WTC11 (cell line): ENCODE measurements around the gene EML2. TPM values are rescaled to one million over a fixed set of nuclear protein-coding genes. Genes with fewer than 3 reads are reported as not detected.
A peak's percentile ranks its signal among the peaks of the same experiment; 100 is the strongest.

ENCODE experiments used
- ATAC-seq: fragments of 200-7000 bp; cut with Tn5 transposase; 2 replicates; pipeline ENCODE4 v1.10.0; 2021; ENCODE audit warnings: mild to moderate bottlenecking, moderate library complexity
- CTCF ChIA-PET: fragments of 300-600 bp; sonication (Branson Sonifier 250); formaldehyde crosslinking; loops from one replicate; lab custom pipeline; 2021; ENCODE audit warnings: antibody characterized with exemption; lab: Charles Lee
- POLR2A ChIA-PET: fragments of 350-600 bp; sonication (Branson Sonifier 250); formaldehyde crosslinking; loops from one replicate; lab custom pipeline; 2021; ENCODE audit warnings: antibody characterized with exemption; lab: Charles Lee
- DNase-seq: peaks from one replicate; pipeline ENCODE4 v3.0.0; 2021; ENCODE audit warnings: low spot score
- H3K27ac Mint-ChIP-seq: 2 replicates; pipeline ENCODE4 v1.8.0; 2021; ENCODE audit warnings: mixed read lengths
- H3K27me3 Mint-ChIP-seq: 2 replicates; pipeline ENCODE4 v1.8.0; 2021; ENCODE audit warnings: low read depth, mild to moderate bottlenecking, moderate library complexity, mixed read lengths
- H3K36me3 Mint-ChIP-seq: 2 replicates; pipeline ENCODE4 v1.8.0; 2021; ENCODE audit warnings: mixed read lengths
- H3K4me1 Mint-ChIP-seq: 2 replicates; pipeline ENCODE4 v1.8.0; 2022; ENCODE audit warnings: mixed read lengths
- H3K4me3 Mint-ChIP-seq: 2 replicates; pipeline ENCODE4 v1.8.0; 2021; ENCODE audit warnings: mild to moderate bottlenecking, moderate library complexity, mixed read lengths
- H3K9me3 Mint-ChIP-seq: 2 replicates; pipeline ENCODE4 v1.8.0; 2021; ENCODE audit warnings: mixed read lengths
- AFF4 ChIP-seq: sonication (generic); formaldehyde crosslinking; IDR thresholded peaks from 2 replicates; pipeline ENCODE4 v1.8.1; 2023; ENCODE audit warnings: mild to moderate bottlenecking, missing genetic modification reagents, borderline replicate concordance
- ATF2 ChIP-seq: sonication (generic); formaldehyde crosslinking; IDR thresholded peaks from 2 replicates; pipeline ENCODE4 v1.8.1; 2022; ENCODE audit warnings: low read depth, missing genetic modification reagents, borderline replicate concordance
- CDX4 ChIP-seq: fragments of 250-450 bp; sonication (Bioruptor Pico); IDR thresholded peaks from 2 replicates; pipeline ENCODE4 v1.9.0; 2021; ENCODE audit warnings: moderate library complexity, mild to moderate bottlenecking, inconsistent platforms, borderline replicate concordance
- CREM ChIP-seq: sonication (generic); formaldehyde crosslinking; IDR thresholded peaks from 2 replicates; pipeline ENCODE4 v1.8.1; 2022; ENCODE audit warnings: mild to moderate bottlenecking, missing genetic modification reagents, moderate library complexity
- E2F4 ChIP-seq: sonication (generic); formaldehyde crosslinking; IDR thresholded peaks from 2 replicates; pipeline ENCODE4 v1.8.1; 2022; ENCODE audit warnings: low read depth, mild to moderate bottlenecking, moderate library complexity, missing genetic modification reagents, borderline replicate concordance
- EMX1 ChIP-seq: fragments of 250-450 bp; sonication (Bioruptor Pico); IDR thresholded peaks from 2 replicates; pipeline ENCODE4 v1.8.0; 2021; ENCODE audit warnings: mild to moderate bottlenecking
- ESRRA ChIP-seq: sonication (generic); formaldehyde crosslinking; IDR thresholded peaks from 2 replicates; pipeline ENCODE4 v1.8.1; 2022; ENCODE audit warnings: mild to moderate bottlenecking, missing genetic modification reagents, borderline replicate concordance
- ETV6 ChIP-seq: sonication (generic); formaldehyde crosslinking; IDR thresholded peaks from 2 replicates; pipeline ENCODE4 v1.8.1; 2022; ENCODE audit warnings: mild to moderate bottlenecking, missing genetic modification reagents
- FOXP1 ChIP-seq: sonication (generic); formaldehyde crosslinking; IDR thresholded peaks from 2 replicates; pipeline ENCODE4 v1.8.0; 2022; ENCODE audit warnings: missing genetic modification reagents, mild to moderate bottlenecking, moderate library complexity, borderline replicate concordance
- GABPB1 ChIP-seq: sonication (generic); formaldehyde crosslinking; IDR thresholded peaks from 2 replicates; pipeline ENCODE4 v1.8.1; 2023; ENCODE audit warnings: mild to moderate bottlenecking, missing genetic modification reagents
- GRHL2 ChIP-seq: fragments of 250-450 bp; sonication (Bioruptor Pico); IDR thresholded peaks from 2 replicates; pipeline ENCODE4 v1.8.0; 2022; ENCODE audit warnings: mild to moderate bottlenecking, moderate library complexity; ENCODE audit not compliant: insufficient replicate concordance, severe bottlenecking
- KAT7 ChIP-seq: sonication (generic); formaldehyde crosslinking; IDR thresholded peaks from 2 replicates; pipeline ENCODE4 v1.8.1; 2023; ENCODE audit warnings: missing genetic modification reagents, mild to moderate bottlenecking, borderline replicate concordance
- MYBL2 ChIP-seq: sonication (generic); formaldehyde crosslinking; IDR thresholded peaks from 2 replicates; pipeline ENCODE4 v1.8.1; 2023; ENCODE audit warnings: mild to moderate bottlenecking, moderate library complexity, missing genetic modification reagents
- RELA ChIP-seq: sonication (generic); formaldehyde crosslinking; IDR thresholded peaks from 2 replicates; pipeline ENCODE4 v1.8.1; 2022; ENCODE audit warnings: missing genetic modification reagents, mild to moderate bottlenecking, borderline replicate concordance
- SP1 ChIP-seq: sonication (generic); formaldehyde crosslinking; conservative IDR thresholded peaks from 2 replicates; pipeline ENCODE4 v1.8.1; 2022; ENCODE audit warnings: missing genetic modification reagents
- USF2 ChIP-seq: sonication (generic); formaldehyde crosslinking; IDR thresholded peaks from 2 replicates; pipeline ENCODE4 v1.8.1; 2023; ENCODE audit warnings: mild to moderate bottlenecking, missing genetic modification reagents, moderate library complexity
- ZNF121 ChIP-seq: sonication (generic); formaldehyde crosslinking; IDR thresholded peaks from 2 replicates; pipeline ENCODE4 v1.8.0; 2023; ENCODE audit warnings: missing genetic modification reagents
- ZNF317 ChIP-seq: sonication (generic); formaldehyde crosslinking; IDR thresholded peaks from 2 replicates; pipeline ENCODE4 v1.8.1; 2023; ENCODE audit warnings: low read depth, mild to moderate bottlenecking, moderate library complexity, missing genetic modification reagents, borderline replicate concordance
- ZNF512 ChIP-seq: sonication (generic); formaldehyde crosslinking; IDR thresholded peaks from 2 replicates; pipeline ENCODE4 v1.8.1; 2022; ENCODE audit warnings: missing genetic modification reagents, borderline replicate concordance
- total RNA-seq: library from RNA; stranded (reverse); gene quantifications from 3 replicates; pipeline ENCODE4 v1.2.3, GENCODE V29; 2021
- TF ChIP-seq, protein P1 (sequence below): sonication (generic); formaldehyde crosslinking; IDR thresholded peaks from 2 replicates; pipeline ENCODE4 v1.8.1; 2023; ENCODE audit warnings: mild to moderate bottlenecking, missing genetic modification reagents, moderate library complexity
- TF ChIP-seq, protein P2 (sequence below): sonication (generic); formaldehyde crosslinking; IDR thresholded peaks from 2 replicates; pipeline ENCODE4 v1.8.0; 2022; ENCODE audit warnings: mild to moderate bottlenecking, missing genetic modification reagents

Gene EML2
- total RNA-seq, 1 experiment from 2014 or later = 63.3 TPM

- Mint-ChIP-seq H3K9me3 (no peaks in the 10 kb centered on the region), H3K27ac (peak overlapping the region; percentile 99), H3K36me3 (peaks cover under 1% of the 10 kb centered on the region), H3K4me1 (peaks cover 19% of the 10 kb centered on the region), H3K4me3 (peak overlapping the region; percentile 57), H3K27me3 (no peaks in the 10 kb centered on the region)
- ChIA-PET POLR2A (interaction anchor here (0.7 to 1.1 kb wide), 2 partner anchors 17 to 44 kb away, joined by 3 to 4 read pairs; no protein-coding TSS in a partner anchor), CTCF (interaction anchor here (0.7 to 6.2 kb wide), 7 partner anchors 10 to 137 kb away, joined by 3 to 47 read pairs (median 4); partner anchors contain the start of genes QPCTL and SIX5)
- no peak for TF ChIP-seq USF2
- TF ChIP-seq CREM (CRISPR knock-in tag) = 0 out of 2 replicates have a peak, but pooled peaks have one; percentile 59
- TF ChIP-seq, protein P1, sequence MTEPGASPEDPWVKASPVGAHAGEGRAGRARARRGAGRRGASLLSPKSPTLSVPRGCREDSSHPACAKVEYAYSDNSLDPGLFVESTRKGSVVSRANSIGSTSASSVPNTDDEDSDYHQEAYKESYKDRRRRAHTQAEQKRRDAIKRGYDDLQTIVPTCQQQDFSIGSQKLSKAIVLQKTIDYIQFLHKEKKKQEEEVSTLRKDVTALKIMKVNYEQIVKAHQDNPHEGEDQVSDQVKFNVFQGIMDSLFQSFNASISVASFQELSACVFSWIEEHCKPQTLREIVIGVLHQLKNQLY (CRISPR knock-in tag) = no peak
- TF ChIP-seq MYBL2 = no peak
- peak; percentile 16; the same call in 1 of the 2 replicates for TF ChIP-seq FOXP1 (CRISPR knock-in tag)
- no peak for TF ChIP-seq ZNF317
- TF ChIP-seq ETV6 (CRISPR knock-in tag) = no peak
- no peak for TF ChIP-seq ATF2
- TF ChIP-seq, protein P2, sequence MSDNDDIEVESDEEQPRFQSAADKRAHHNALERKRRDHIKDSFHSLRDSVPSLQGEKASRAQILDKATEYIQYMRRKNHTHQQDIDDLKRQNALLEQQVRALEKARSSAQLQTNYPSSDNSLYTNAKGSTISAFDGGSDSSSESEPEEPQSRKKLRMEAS (CRISPR knock-in tag) = peak; percentile 40; the same call in 1 of the 2 replicates
- peak; percentile 97 for TF ChIP-seq SP1 (CRISPR knock-in tag)
- TF ChIP-seq AFF4 (CRISPR knock-in tag) = no peak
- peak; percentile 30; the same call in 1 of the 2 replicates for TF ChIP-seq ZNF121 (CRISPR knock-in tag)
- peak; percentile 88 for ATAC-seq
- peak; percentile 96 for DNase-seq
Observed at GRCh38 chr19:45632468-45633196, 6.6 kb downstream of the EML2 start.

DNA sequence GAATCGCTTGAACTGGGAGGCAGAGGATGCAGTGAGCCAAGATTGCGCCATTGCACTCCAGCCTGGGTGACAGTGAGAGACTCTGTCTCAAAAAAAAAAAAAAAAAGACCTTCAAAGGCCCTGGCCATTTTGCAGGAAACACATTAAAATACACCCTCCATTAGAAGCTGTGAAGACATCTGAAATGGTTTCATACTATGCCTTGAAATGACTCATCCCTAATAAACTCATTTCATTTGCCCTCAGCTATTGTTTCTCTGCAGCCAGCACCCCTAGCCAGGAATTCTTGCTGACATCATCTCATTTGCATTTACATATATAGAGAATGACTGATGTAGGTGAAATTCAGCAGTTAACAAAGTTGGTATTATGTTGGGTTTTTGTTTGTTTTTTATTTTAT is 8.7 kb downstream of the EML2 start:
- ChIA-PET POLR2A (interaction anchor here (0.7 kb wide), 2 partner anchors 75 to 267 kb away, joined by 4 to 7 read pairs; no protein-coding TSS in a partner anchor), CTCF (interaction anchor here (0.6 to 6.2 kb wide), 9 partner anchors 12 to 227 kb away, joined by 3 to 47 read pairs (median 4); no protein-coding TSS in a partner anchor)
- H3K4me1 Mint-ChIP-seq = peaks cover 18% of the 10 kb centered on the region
- no peaks in the 10 kb centered on the region for H3K9me3 Mint-ChIP-seq
- no peak for DNase-seq
- no peak for ATAC-seq
- no peak overlapping the region for H3K27ac Mint-ChIP-seq
- no peaks in the 10 kb centered on the region; the same call in 1 of the 2 replicates for H3K27me3 Mint-ChIP-seq
- no peak overlapping the region for H3K4me3 Mint-ChIP-seq
- peaks cover 6% of the 10 kb centered on the region for H3K36me3 Mint-ChIP-seq
- TF ChIP-seq ESRRA (CRISPR knock-in tag) (no peak), GRHL2 (no peak), RELA (CRISPR knock-in tag) (no peak), CDX4 (CRISPR knock-in tag) (no peak), EMX1 (no peak), E2F4 (CRISPR knock-in tag) (no peak), ZNF512 (CRISPR knock-in tag) (no peak), KAT7 (no peak), GABPB1 (CRISPR knock-in tag) (no peak)
- TF ChIP-seq, protein P2 (CRISPR knock-in tag) = no peak
